Body of pancreas (tissue), 4 donors: ENCODE measurements around the gene ATG7.

ENCODE experiments used
- CTCF ChIP-seq, 7 experiments: fragments of 450-650 bp in 4 of 7; fragments of 200-600 bp in 3 of 7; sonication (generic) in 3 of 7; IDR thresholded peaks; one replicate each; pipeline ENCODE4 v1.5.1; 2016 to 2019; ENCODE audit warnings: antibody characterized with exemption in 7 of 7
- POLR2A ChIP-seq, 3 donors: fragments of 450-650 bp; IDR thresholded peaks; one replicate each; pipeline ENCODE4 v1.6.1; 2016; ENCODE audit warnings: antibody characterized with exemption in 3 of 3, mild to moderate bottlenecking in 2 of 3

GRCh38 chr3:11545186-11545851 lies 273.1 kb downstream of the ATG7 start:
- TF ChIP-seq CTCF (IDR thresholded peaks at IDR 0.05) (no peak), POLR2A (IDR thresholded peaks at IDR 0.05) (no peak)
